ENCODE data around the gene HMGXB3.

The HMGXB3 gene

DNA sequence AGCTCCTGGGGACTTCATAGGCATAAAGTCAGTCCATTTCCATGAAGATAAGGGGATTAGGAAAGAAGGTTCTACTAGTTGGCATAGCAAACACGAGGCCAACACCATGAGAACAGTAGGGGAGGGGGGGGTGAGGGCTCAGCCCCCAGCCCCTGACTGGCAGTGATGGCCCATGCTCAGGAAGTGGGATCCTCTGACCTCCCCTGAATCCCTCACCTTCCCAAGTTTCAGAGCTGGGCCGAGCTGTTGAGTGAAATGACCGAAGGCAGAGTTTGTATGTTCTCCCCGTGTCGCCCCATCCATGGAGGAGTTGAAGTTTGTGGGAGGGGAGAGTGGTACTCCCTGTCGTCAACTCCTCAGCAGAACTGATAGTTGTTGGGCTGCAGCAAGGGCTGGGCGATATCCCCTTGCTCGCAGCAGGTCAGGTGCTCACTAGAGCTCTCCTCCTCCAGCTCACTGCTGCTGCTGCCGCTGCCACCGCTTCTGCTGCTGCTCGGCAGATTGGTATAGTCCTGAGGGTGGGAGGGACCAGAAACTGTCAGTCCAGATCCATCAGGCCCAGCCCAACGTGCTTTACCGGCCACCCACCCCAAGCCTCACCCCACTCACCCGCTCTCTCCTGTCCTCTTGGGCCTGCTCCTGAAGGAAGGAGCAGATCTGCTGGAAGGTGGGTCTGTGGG is 53.3 kb downstream of the HMGXB3 start:
- DNase-seq (ENCODE audit: low read depth in 2 of 2), result no peak

- no peak for DNase-seq (ENCODE audit: low read depth in 2 of 2)
These were observed 54.0 kb downstream of the HMGXB3 start for GRCh38 chr5:150054569-150054968.

DNA sequence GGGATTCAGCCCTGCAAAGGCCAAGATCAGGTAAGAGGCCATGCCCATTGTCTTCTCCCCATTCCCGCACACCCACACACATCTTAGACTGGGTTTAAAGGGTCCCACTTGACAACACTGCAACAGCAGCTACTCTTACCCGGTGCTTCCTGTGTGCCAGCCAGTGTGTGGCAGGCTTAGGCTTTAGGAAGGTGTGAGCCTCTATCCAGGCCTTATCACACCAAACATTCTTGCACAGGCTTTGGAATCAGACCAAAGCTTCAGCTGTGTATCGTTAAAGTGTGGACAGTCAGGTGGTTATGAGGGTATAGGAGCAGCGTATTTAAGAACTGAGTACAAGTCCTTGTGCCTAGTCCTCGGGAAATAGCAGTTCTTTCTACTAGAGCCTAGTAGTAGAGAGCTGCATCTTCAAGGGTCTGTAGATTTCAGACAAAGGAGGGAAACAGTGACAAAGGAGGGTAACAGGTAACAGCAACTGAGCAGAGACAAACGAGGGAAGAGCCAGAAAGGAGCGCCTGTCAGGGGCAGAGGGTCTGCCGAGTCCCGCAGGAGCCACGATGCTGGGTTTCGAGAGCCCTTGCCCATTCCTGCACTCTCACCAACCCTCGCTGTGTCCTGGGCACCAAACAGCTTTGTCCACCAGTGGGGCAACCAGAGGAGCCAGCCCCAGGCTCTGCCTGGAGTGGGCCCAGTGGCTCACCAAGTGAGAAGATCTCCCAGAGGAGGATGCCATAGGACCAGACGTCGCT is 55.0 kb downstream of the HMGXB3 start:
- no peak for DNase-seq (ENCODE audit: low read depth in 2 of 2)

- no peak for DNase-seq (ENCODE audit: low read depth in 2 of 2)
These were observed 55.5 kb downstream of the HMGXB3 start for GRCh38 chr5:150056075-150056443.

DNA sequence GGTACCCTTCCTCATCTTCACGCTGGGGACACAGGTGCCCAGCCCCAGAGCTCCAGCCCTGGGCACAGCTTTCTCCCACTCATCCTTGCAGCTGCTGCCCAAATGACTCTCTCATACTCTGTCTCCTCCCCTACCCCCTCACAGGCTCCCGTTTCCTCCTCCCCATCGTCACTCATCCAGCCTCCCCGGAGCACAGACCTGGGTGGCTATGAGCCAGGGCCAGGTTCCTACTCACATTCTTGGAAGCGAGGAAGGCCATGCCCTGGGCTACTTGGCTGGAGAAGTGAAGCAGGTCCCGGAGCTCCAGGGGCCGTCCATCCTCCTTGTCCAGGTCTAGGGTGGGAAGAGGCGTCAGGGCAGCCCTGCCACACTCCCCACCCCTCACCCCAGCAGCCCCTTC is 56.5 kb downstream of the HMGXB3 start:
- DNase-seq (ENCODE audit: low read depth in 2 of 2), result no peak

- no peak for DNase-seq (ENCODE audit: low read depth in 2 of 2)
These were observed 57.0 kb downstream of the HMGXB3 start for GRCh38 chr5:150057511-150057910.

DNA sequence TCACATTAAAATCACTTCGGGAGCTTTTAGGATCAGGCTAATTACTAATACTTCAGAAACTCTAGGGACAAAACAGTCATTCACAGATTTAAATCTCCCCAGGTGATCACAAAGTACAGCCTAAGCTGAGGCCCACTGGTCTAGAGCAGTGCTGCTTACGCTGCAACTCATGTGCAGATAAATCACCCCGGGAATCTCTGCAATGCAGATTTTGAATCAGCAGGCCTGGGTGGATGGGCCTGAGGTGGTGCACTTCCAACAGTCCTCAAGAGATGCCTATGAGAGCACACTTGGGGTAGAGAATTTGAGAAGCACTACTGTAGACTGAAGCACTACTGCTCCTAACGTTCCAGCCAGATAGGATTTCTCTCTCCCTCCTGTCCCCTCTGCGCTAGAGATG is 57.5 kb downstream of the HMGXB3 start:
- no peak for DNase-seq (ENCODE audit: low read depth in 2 of 2)

GRCh38 chr5:150058480-150059126 is 58.1 kb downstream of the HMGXB3 start:
- no peak for DNase-seq (ENCODE audit: low read depth in 2 of 2)

DNA sequence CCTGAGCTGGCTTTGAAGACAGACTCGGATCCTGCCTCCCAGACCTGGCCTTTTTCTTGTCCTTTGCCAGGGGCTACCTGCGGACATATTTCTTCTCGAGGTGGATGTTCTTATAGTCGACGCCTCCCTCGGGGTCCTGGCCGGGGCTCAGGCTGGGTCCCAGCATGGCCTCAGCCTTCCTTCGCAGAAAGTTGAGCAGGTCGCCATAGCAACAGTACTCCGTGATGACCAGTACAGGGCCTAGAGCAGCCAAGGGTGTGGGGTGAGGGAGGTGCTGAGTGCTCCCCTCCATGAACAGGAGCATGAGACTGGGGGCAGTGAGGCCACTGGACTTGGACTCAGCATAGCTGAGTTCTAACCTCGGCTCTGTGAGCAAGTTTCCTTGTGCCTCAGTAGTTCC is 59.1 kb downstream of the HMGXB3 start:
- DNase-seq (ENCODE audit: low read depth in 2 of 2), result no peak

DNA sequence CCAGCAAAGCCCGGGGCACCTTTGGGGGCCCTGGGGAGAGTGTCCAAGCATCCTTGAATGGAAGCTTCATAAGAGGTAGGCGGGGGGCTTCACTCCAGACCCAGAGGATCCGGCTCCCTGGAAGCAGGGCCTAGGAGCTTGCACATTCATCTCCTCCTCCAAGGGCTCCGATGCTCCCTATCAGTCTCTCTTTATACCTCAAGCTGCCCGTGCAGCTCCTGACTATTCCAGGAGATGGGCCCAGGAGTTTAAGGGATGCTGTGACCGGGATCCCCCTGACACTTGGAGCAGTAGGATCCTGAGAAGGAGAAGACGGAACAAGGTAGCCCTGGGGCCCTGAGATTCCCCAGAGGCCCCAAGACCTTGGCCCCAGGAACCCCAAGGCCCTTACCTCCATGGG is 59.9 kb downstream of the HMGXB3 start:
- no peak for DNase-seq (ENCODE audit: low read depth in 2 of 2)

DNA sequence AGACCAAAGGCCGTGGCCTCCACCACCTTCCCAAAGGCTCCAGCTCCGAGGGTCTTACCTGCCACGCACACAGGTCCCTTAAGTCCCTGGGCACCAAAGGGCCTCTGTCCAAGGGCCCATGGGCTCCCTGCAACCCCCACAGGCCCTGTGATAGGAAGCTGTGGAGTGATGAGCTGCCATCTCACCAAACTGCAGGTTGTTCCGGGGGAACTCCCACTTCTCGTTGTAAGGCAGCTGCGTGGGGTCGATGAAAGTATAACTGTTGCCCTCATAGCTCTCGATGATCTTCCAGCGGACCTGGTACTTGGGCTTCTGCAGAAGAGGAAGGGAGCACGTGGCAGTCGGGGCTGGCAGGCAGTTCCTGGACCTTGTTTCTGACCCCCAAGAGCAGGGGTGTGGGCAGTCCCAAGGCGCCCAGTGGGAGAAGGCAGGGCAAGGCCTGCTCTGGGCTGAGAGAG is 61.0 kb downstream of the HMGXB3 start:
- DNase-seq (ENCODE audit: low read depth in 2 of 2), result no peak

DNA sequence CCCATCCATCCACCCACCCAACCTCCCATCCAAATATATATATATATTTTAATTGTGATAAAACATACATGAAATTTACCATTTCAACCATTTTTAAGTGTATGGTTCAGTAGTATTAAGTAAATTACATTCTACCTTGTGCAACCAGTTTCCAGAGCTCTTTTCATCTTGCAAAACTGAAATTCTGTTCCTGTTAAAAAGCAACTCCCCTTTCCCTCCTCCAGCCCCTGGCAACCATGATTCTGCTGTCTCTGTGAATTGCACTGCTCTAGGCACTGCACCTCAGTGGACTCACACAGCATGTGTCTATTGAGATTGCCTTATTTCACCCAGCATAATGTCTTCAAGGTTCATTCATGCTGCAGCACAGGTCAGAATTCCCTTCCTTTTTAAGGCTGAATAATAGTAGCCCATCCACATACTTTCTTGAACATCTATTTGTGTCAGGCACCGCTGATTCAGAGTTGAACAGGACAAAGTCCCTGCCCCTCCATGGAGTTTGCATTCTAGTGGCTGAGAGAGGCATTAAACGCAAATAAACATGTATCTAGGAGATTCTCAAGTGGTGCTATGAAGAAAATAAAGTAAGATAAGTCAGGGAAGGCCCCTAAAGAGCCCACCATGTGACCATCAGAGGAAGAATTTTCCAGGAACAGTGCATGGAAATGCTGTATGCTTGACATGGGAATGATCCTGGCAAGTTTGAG is 61.8 kb downstream of the HMGXB3 start:
- no peak for DNase-seq (ENCODE audit: low read depth in 2 of 2)

DNA sequence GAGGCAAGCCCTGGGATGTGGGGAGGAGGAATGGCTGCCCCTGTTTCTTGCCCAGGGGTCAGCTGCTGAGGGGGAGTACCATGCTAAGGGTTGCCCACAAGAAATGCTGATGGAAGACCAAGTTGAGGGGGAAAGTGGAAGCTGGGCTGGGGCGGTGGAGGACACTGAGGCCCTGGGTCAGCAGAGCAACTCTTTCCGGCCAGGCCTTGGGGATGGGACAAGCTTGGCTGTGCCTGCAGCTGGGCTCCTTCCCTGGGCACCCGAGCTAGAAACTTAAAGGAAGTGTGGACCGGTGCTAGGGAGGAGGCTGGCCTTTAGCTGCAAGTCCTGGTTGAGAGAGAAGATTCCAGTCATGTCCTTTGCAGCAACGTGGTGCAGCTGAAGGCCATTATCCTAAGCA is 63.1 kb downstream of the HMGXB3 start:
- no peak for DNase-seq (ENCODE audit: low read depth in 2 of 2)

DNA sequence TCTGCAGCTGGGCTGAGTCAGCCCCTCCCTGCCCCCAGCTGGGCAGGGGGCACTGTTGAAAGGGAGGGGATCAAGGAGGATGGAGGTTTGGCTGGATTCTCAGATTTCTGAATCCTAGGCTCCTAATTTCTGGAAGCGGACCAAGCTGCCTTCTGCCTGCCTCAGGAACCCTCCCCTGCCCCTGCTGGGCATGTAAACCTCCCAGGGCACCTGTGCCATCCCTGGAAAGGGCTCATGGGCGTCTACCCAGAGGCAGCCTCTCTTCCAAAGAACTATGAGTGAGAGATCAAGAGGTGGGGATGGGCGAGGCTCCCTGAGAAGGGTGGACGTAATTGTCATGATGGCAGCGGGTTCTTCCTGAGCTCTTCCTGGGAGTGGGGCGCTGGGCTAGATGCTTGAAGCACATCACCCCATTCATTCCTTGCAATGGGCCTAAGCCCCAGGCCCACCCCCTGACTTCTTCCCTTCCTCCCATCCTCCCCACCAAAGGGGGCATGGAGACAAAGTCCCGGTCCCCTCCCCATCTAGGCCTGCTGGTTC is 64.2 kb downstream of the HMGXB3 start:
- no peak for DNase-seq (ENCODE audit: low read depth in 2 of 2)

DNA sequence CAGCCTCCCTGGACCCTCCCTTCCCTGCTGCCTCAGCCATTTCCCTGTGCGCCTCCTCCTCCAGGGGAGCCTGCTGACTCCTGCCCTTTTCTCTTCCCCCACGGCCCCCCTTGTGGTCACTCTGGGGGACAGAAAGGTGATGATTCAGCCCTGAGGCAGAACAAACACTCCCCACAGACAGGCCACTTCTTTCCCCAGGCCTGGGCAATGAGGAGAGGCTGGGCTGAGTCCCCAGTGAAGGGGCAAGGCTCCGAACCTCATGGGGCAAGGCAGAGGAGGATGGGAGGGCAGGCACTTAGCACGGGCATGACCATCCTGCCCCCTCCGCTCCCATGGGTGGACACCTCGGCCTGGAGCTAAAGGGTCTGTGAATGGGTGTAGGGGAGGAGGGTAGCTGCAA is 64.8 kb downstream of the HMGXB3 start:
- no peak for DNase-seq (ENCODE audit: low read depth in 2 of 2)

DNA sequence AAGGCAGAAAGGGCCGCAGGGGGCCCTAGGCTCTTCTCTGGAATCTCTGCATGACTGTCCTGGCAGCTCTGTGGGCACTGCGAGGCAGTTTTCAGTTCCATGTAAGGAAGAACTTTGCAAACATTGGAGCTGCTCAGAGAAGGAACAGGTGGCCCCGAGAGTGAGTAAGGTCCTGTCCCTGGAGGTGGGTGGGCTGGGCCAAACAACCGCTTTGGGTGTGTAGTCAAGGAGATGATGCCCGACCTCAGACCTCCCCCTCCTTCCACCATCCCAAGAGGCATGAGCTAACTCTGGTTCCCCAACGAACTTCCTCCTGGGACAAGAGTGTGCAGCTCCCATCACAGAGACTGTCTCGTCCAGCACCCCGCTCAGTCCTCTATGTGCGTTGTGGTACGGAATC is 65.3 kb downstream of the HMGXB3 start:
- no peak for DNase-seq (ENCODE audit: low read depth in 2 of 2)

GRCh38 chr5:150066436-150066835 is 65.9 kb downstream of the HMGXB3 start:
- no peak for DNase-seq (ENCODE audit: low read depth in 2 of 2)

DNA sequence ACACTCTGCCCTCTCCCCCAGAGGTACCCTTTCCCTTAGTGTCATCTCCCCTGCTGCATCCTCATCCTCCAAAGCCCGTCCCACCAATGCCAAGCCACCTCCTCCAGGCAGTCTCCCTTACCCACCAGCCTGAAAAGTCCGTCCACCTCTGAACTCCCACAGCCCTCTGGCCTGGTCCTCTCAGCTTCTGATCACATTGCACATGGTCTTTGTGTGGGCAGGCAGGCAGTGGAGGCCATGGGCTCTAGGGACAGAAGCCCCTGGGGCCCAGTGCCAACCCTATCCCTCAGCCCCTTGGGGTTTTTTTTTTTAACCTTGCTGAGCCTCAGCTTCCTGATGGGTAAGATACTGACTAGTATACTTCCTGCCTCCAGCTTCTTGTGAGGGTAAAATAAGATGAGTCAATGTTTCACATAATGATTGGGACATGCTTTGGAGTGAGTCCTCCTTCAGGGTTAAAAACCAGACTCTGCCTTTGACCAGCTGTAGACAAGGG is 66.4 kb downstream of the HMGXB3 start:
- no peak for DNase-seq (ENCODE audit: low read depth in 2 of 2)

DNA sequence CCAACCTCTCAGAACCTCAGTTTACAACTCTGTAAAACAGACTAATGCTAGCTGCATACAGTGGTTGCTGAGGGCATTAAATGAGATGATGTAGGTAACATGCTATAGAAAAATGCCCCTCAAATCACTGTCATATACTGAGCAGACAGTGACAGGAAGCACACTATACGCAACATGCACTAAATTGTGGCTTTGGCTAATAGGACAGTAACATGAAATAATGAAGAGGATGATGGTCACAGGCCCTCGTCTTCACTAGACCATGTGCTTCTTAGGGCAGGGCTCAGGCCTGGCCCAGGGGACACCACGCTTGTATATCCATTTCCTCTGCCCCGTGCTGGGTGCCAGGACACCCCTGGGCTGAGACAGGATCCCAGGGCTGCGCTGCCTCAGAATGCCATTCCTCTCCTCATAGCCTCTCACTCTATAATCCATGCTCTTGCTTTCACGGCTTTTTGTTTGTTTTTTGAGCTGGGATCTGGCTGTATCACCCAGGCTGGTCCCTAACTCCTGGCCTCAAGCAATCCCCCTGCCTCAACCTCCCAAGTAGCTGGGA is 66.9 kb downstream of the HMGXB3 start:
- DNase-seq (ENCODE audit: low read depth in 2 of 2), result no peak

DNA sequence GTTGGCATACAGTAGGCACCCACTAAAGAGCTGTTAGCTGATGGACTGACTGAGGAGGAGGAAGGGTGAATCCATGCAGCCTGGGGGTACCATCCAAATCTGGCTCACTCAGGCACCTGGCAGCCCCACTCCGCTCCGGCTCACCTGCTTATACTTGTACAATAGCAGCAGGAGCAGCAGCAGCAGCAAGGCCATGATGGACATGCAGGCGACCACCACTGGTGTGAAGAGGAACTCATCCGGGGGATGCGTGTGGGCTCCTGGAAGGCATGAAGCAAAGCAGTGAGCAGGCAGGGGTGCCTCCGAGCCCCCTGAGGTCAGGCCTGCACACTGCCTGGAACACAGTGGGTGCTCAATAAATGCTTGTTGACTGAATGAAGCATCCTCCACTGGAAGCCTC is 67.5 kb downstream of the HMGXB3 start:
- no peak for DNase-seq (ENCODE audit: low read depth in 2 of 2)

DNA sequence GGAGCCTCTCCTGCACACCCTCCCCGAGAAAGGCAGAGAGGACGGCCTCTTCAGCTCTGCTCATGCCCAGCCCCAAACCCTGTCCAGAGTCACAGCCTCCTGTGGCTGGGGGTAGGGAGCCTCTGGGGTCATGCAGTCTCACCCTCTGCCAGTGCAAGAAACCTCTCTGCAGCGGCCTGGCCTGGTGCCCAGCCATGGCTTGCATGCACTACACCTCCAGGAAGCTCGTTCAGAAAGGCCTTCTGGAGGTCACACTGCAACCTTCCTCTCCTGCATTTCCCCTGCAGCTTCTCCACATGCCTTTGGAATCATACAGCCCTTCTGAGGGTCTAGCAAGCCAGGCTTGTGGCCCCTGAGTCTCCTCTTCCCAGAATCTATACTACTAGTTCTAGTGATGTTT is 67.9 kb downstream of the HMGXB3 start:
- DNase-seq (ENCODE audit: low read depth in 2 of 2), result no peak

Measured in stimulated activated CD4-positive, alpha-beta T cell treated with anti-CD3 and anti-CD28 coated beads, Interleukin-1b, Interleukin-23, amount 100 ng/mL, for 1 hour (primary cell).